Cardiac muscle cell (in vitro differentiated cells and primary cell): ENCODE results near the gene CAMK4. TPM values are rescaled to one million over a fixed set of nuclear protein-coding genes. Genes with fewer than 3 reads are reported as not detected.

ENCODE experiments used
- DNase-seq, 2 donors: peaks; one replicate each; pipeline versions ENCODE4 v3.0.0 to v3.0.0-alpha.2; 2010 to 2017; ENCODE audit warnings: low read depth in 1 of 2, low spot score in 1 of 2
- H3K27ac ChIP-seq: fragments of 200-600 bp; sonication (generic); 2 replicates; pipeline ENCODE4 v1.5.1; 2016
- H3K27me3 ChIP-seq: fragments of 200-600 bp; sonication (generic); 2 replicates; pipeline ENCODE4 v1.6.0; 2016; ENCODE audit warnings: control low read depth
- H3K36me3 ChIP-seq: fragments of 200-600 bp; sonication (generic); 2 replicates; pipeline ENCODE4 v1.5.1; 2016; ENCODE audit warnings: control low read depth
- H3K4me1 ChIP-seq: fragments of 200-600 bp; sonication (generic); 2 replicates; pipeline ENCODE4 v1.8.1; 2017; ENCODE audit warnings: low read depth, mild to moderate bottlenecking, mixed run types
- H3K4me3 ChIP-seq: fragments of 200-600 bp; sonication (generic); 2 replicates; pipeline ENCODE4 v1.5.1; 2016; ENCODE audit warnings: mild to moderate bottlenecking
- H3K9me3 ChIP-seq: fragments of 200-600 bp; sonication (generic); 2 replicates; pipeline ENCODE4 v1.5.1; 2017; ENCODE audit warnings: low read depth, mild to moderate bottlenecking, control low read depth
- polyA plus RNA-seq: library from polyadenylated mRNA; unstranded; fragments of >200 nt; fragmentation: Nextera tagmentation; extraction: Ambion mirVana; gene quantifications from 2 replicates; pipeline ENCODE4 v1.2.1, GENCODE V29; 2016
- total RNA-seq: library from RNA; depleted of rRNA; stranded (reverse); fragments of >200 nt; gene quantifications from 2 replicates; pipeline ENCODE4 v1.2.3, GENCODE V29; 2016
- TF ChIP-seq, protein P1 (sequence below): IDR thresholded peaks from 2 replicates; pipeline ENCODE4 v1.5.1; 2012; ENCODE audit warnings: low read depth, mild to moderate bottlenecking, low read length

CAMK4 gene
- total and polyA plus RNA-seq, 2 experiments from 2014 or later = 0.67 to 2.1 TPM

DNA sequence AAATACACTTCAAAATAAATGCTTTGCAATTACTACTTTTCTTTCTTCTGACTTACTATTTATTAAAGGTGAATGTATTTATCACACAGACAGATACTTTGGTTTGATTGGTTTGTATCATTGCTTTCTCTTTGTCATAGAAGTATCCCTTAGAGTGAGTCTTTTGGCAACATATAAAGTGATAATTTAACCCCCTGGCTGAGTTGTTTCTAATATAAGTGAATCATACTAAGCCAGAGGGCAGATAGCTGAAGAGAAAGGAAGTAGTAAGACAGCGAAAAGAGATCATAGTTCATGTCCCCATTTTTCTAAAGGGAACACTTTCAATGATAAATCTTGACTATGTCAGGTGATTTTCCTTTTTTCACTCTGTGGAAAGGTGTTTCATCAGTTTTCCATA lies 38.6 kb downstream of the CAMK4 start:
- TF ChIP-seq, protein P1, sequence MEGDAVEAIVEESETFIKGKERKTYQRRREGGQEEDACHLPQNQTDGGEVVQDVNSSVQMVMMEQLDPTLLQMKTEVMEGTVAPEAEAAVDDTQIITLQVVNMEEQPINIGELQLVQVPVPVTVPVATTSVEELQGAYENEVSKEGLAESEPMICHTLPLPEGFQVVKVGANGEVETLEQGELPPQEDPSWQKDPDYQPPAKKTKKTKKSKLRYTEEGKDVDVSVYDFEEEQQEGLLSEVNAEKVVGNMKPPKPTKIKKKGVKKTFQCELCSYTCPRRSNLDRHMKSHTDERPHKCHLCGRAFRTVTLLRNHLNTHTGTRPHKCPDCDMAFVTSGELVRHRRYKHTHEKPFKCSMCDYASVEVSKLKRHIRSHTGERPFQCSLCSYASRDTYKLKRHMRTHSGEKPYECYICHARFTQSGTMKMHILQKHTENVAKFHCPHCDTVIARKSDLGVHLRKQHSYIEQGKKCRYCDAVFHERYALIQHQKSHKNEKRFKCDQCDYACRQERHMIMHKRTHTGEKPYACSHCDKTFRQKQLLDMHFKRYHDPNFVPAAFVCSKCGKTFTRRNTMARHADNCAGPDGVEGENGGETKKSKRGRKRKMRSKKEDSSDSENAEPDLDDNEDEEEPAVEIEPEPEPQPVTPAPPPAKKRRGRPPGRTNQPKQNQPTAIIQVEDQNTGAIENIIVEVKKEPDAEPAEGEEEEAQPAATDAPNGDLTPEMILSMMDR = no peak
- Histone ChIP-seq H3K4me1 (no peaks in the 10 kb centered on the region), H3K9me3 (no peaks in the 10 kb centered on the region), H3K4me3 (no peak overlapping the region), H3K27ac (no peak overlapping the region), H3K27me3 (no peaks in the 10 kb centered on the region), H3K36me3 (no peaks in the 10 kb centered on the region)
- DNase-seq = no peak

DNA sequence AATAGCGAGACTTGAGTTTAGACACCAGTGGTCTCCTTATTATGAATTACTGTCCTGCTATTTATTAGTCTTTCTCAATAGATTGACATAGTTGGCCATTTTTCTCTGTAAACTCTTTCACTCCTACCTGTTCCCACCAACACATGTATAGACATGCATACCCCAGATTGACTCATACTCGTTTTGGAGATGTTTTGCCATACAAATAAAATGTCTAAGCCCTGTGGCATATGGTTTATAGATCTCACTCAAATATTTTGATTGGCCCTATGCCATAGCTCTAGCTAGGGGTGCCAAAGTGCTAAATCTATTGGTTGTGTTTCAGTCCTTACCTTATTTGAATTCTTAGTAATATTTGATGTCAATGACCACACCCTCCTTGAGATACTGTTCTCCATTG lies 42.3 kb downstream of the CAMK4 start:
- DNase-seq = no peak
- Histone ChIP-seq H3K27ac (no peak overlapping the region), H3K27me3 (no peaks in the 10 kb centered on the region), H3K4me3 (no peak overlapping the region), H3K36me3 (no peaks in the 10 kb centered on the region), H3K4me1 (no peaks in the 10 kb centered on the region), H3K9me3 (no peaks in the 10 kb centered on the region)
- TF ChIP-seq, protein P1 = no peak

DNA sequence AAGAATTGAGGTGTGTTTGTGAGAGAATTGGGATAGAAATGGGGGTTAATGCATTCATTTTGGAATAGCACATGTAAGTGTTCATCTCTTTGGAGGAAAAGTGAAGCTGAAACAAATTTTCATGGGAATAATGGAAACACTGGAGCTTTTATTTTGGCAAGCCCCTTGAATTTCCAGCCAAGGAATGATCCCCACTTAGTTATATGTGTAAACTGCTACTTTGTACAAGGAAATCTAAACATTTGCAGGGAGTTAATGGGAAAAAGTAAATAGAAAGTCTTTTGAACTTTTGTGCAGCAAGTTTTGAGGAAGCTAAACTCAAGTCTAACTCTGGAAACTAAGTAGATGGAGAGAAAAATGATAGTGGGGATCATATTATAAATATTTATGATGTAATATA lies 44.1 kb downstream of the CAMK4 start:
- Histone ChIP-seq H3K36me3 (no peaks in the 10 kb centered on the region), H3K9me3 (no peaks in the 10 kb centered on the region), H3K4me1 (no peaks in the 10 kb centered on the region), H3K27me3 (no peaks in the 10 kb centered on the region), H3K27ac (no peak overlapping the region), H3K4me3 (no peak overlapping the region)
- TF ChIP-seq, protein P1 = no peak
- DNase-seq = no peak

DNA sequence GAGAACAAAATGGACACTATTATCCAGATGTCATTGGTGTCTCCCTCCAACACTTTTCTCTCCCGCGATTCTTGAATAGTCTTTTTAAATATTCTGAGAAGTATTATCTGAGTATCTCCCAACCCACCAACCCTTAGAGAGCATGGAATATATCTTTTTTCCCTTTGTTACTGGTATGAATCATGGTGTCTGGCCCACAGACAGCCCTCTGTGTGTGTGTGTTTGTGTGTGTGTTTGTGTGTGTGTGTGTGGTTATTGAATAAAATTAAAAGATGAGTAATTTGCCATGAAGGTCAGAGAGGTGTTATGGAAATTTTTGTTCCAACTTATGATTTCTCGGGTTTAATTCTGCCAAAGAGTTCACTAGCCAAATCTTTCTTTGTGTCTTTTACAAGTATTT lies 47.7 kb downstream of the CAMK4 start:
- H3K36me3 ChIP-seq = no peaks in the 10 kb centered on the region
- H3K27ac ChIP-seq = no peak overlapping the region
- TF ChIP-seq, protein P1 = no peak
- H3K4me1 ChIP-seq = no peaks in the 10 kb centered on the region
- DNase-seq = no peak
- H3K27me3 ChIP-seq = no peaks in the 10 kb centered on the region
- no peak overlapping the region for H3K4me3 ChIP-seq
- H3K9me3 ChIP-seq = no peaks in the 10 kb centered on the region

DNA sequence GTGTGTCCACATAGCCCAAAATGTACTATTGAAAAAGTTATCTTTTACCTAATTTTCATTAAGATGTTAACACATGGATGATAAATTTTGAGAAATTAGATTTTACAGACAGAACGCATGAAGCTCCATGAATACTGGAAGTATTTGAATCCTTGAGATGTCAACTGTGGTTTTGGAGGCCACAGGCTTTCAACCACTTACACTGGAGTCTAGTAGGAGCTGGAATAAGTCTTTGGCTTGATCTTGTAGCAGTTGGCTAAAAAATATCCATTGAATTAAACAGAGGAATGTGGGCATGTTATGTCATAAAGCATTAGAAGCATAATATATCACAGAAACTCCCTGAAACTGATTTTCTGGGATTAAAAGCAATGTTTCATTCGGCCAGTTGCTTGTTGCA lies 52.9 kb downstream of the CAMK4 start:
- Histone ChIP-seq H3K36me3 (no peaks in the 10 kb centered on the region), H3K27me3 (no peaks in the 10 kb centered on the region), H3K4me1 (no peaks in the 10 kb centered on the region), H3K4me3 (no peak overlapping the region), H3K9me3 (no peaks in the 10 kb centered on the region), H3K27ac (no peak overlapping the region)
- DNase-seq = no peak
- TF ChIP-seq, protein P1 = no peak

DNA sequence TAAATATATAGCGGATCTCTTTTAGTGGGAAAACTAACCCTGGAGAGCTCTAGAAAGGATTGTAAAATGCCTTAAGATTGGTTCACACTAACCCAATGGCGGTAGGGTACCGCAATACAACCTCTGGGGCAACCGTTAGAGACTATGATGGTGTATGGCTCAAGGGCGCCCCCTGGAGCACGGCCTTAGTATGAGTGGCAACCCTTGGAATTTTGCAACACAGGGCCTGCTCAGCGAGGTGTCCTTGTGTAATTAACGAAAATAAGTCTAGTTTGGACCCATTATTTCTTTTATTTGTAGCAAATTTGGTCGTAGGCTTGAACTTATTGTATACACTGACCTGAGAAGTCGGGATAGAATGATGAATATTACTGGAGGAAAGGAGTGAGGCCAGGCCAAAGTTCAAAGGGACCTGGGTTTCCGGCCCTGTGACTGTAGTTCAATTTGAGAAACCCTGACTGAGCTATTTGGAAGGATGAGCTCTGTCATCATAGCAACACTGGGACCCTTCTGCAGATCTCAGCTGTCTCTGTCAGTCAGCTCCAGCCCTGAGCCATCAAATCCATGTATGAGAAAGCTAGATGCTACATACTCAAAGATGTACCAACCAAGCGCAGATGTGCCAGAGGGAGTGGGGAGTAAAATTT lies 54.8 kb downstream of the CAMK4 start:
- peak; percentile 67 to 78 for DNase-seq
- Histone ChIP-seq H3K27me3 (no peaks in the 10 kb centered on the region), H3K4me1 (no peaks in the 10 kb centered on the region), H3K36me3 (no peaks in the 10 kb centered on the region), H3K4me3 (no peak overlapping the region), H3K27ac (no peak overlapping the region), H3K9me3 (no peaks in the 10 kb centered on the region)
- TF ChIP-seq, protein P1 = peak; percentile 76
